ENCODE data around the gene TUBB1. TPM values are rescaled to one million over a fixed set of nuclear protein-coding genes. Genes with fewer than 3 reads are reported as not detected.
"Not testable (repeated sequence)": the region's sequence is repeated elsewhere in the genome, so short reads cannot be mapped to it uniquely, and the experiment has no call there.

The TUBB1 gene
- not detected in 2 replicates for total RNA-seq

- DNase-seq (ENCODE audit: low read depth, low spot score) = no peak
Observed at GRCh38 chr20:59019217-59019616, at the start of gene TUBB1. Gene TUBB1, plus strand, starts transcription at chr20:59019429. Its CDS starts 94 bp downstream, at chr20:59019523.

- no peak for DNase-seq (ENCODE audit: low read depth, low spot score)
Observed at GRCh38 chr20:58969439-58969838, 49.8 kb upstream of the TUBB1 start.

- DNase-seq (ENCODE audit: low read depth, low spot score) = no peak
Observed at GRCh38 chr20:58970146-58970545, 49.1 kb upstream of the TUBB1 start.

GRCh38 chr20:58971429-58971828, 47.8 kb upstream of the TUBB1 start:
- no peak for DNase-seq (ENCODE audit: low read depth, low spot score)

GRCh38 chr20:58973179-58973578, 46.0 kb upstream of the TUBB1 start:
- DNase-seq (ENCODE audit: low read depth, low spot score) = no peak

- DNase-seq (ENCODE audit: low read depth, low spot score) = no peak
Observed at GRCh38 chr20:58973866-58974265, 45.4 kb upstream of the TUBB1 start.

GRCh38 chr20:58975353-58975752, 43.9 kb upstream of the TUBB1 start:
- DNase-seq (ENCODE audit: low read depth, low spot score) = no peak

- no peak for DNase-seq (ENCODE audit: low read depth, low spot score)
Observed at GRCh38 chr20:58976061-58976730, 43.0 kb upstream of the TUBB1 start.

- DNase-seq (ENCODE audit: low read depth, low spot score) = no peak
Observed at GRCh38 chr20:58978351-58979190, 40.7 kb upstream of the TUBB1 start.

- peak; percentile 13 for DNase-seq (ENCODE audit: low read depth, low spot score)
Observed at GRCh38 chr20:58980711-58981627, 38.3 kb upstream of the TUBB1 start, which contains the start of gene NELFCD. Gene NELFCD, plus strand, starts transcription at chr20:58981256. Its CDS starts 54 bp downstream, at chr20:58981310.

- DNase-seq (ENCODE audit: low read depth, low spot score) = no peak
Observed at GRCh38 chr20:58981628-58982364, 37.4 kb upstream of the TUBB1 start.

GRCh38 chr20:58982406-58983114, 36.7 kb upstream of the TUBB1 start:
- no peak for DNase-seq (ENCODE audit: low read depth, low spot score)

GRCh38 chr20:58983115-58983468, 36.1 kb upstream of the TUBB1 start:
- not testable (repeated sequence) for DNase-seq (ENCODE audit: low read depth, low spot score)

GRCh38 chr20:58984691-58985090, 34.5 kb upstream of the TUBB1 start:
- DNase-seq (ENCODE audit: low read depth, low spot score) = no peak

GRCh38 chr20:58985656-58986055, 33.6 kb upstream of the TUBB1 start:
- no peak for DNase-seq (ENCODE audit: low read depth, low spot score)

- DNase-seq (ENCODE audit: low read depth, low spot score) = no peak
Observed at GRCh38 chr20:58986286-58986967, 32.8 kb upstream of the TUBB1 start.

- no peak for DNase-seq (ENCODE audit: low read depth, low spot score)
Observed at GRCh38 chr20:58986968-58987517, 32.2 kb upstream of the TUBB1 start.

GRCh38 chr20:58987790-58988564, 31.3 kb upstream of the TUBB1 start:
- DNase-seq (ENCODE audit: low read depth, low spot score) = no peak

GRCh38 chr20:58988565-58988882, 30.7 kb upstream of the TUBB1 start:
- no peak for DNase-seq (ENCODE audit: low read depth, low spot score)

All from pulmonary artery endothelial cell (primary cell).